HG03135 (cell line): Measurements from ENCODE around the gene CDC45.
A peak's percentile ranks its signal among the peaks of the same experiment; 100 is the strongest.
"Not testable (repeated sequence)": the region's sequence is repeated elsewhere in the genome, so short reads cannot be mapped to it uniquely, and the experiment has no call there.

Experiments
- ATAC-seq: cut with Tn5 transposase; IDR thresholded peaks from one replicate; pipeline ENCODE4 v1.9.1; 2021; ENCODE audit warnings: mild to moderate bottlenecking, moderate library complexity; ENCODE audit not compliant: unreplicated experiment

CDC45 gene

GRCh38 chr22:19479355-19480172, at the start of gene CDC45:
TSS of gene CDC45 (plus strand) at chr22:19479920. CDS start at chr22:19479969, 49 bp downstream.
- peak; percentile 84 for ATAC-seq

GRCh38 chr22:19429950-19430889, 49.5 kb upstream of the CDC45 start:
- ATAC-seq: no peak

GRCh38 chr22:19430890-19431541, 48.7 kb upstream of the CDC45 start:
- ATAC-seq: no peak

GRCh38 chr22:19431649-19432132, 48.0 kb upstream of the CDC45 start, which contains the start of gene HIRA:
TSS of gene HIRA (minus strand) at chr22:19431733. CDS start at chr22:19431476, 257 bp downstream.
- peak; percentile 47 for ATAC-seq

- ATAC-seq: peak; percentile 63
Observed at GRCh38 chr22:19432133-19432851, 47.4 kb upstream of the CDC45 start, which contains the start of gene MRPL40. TSS of gene MRPL40 (plus strand) at chr22:19432545. CDS start at chr22:19432555, 10 bp downstream.

- no peak for ATAC-seq
Observed at GRCh38 chr22:19434401-19434800, 45.3 kb upstream of the CDC45 start.

- no peak for ATAC-seq
Observed at GRCh38 chr22:19434829-19435580, 44.7 kb upstream of the CDC45 start.

- ATAC-seq: not testable (repeated sequence)
Observed at GRCh38 chr22:19436444-19437161, 43.1 kb upstream of the CDC45 start.

- ATAC-seq: no peak
Observed at GRCh38 chr22:19438298-19438697, 41.4 kb upstream of the CDC45 start.

GRCh38 chr22:19440411-19441195, 39.1 kb upstream of the CDC45 start:
- no peak for ATAC-seq

- no peak for ATAC-seq
Observed at GRCh38 chr22:19442166-19442565, 37.6 kb upstream of the CDC45 start.

GRCh38 chr22:19443544-19444211, 36.0 kb upstream of the CDC45 start:
- no peak for ATAC-seq

- not testable (repeated sequence) for ATAC-seq
Observed at GRCh38 chr22:19445279-19445982, 34.3 kb upstream of the CDC45 start.

GRCh38 chr22:19446603-19447329, 33.0 kb upstream of the CDC45 start:
- ATAC-seq: no peak

- peak; percentile 84 for ATAC-seq
Observed at GRCh38 chr22:19447330-19448075, 32.2 kb upstream of the CDC45 start, which contains the start of gene C22orf39. TSS of gene C22orf39 (minus strand) at chr22:19447711. CDS start at chr22:19447688, 23 bp downstream.
